ENCODE results near the gene INPPL1.

The INPPL1 gene

GRCh38 chr11:72280726-72281315 lies 56.3 kb downstream of the INPPL1 start:
- DNase-seq (ENCODE audit: low read depth): no peak

DNA sequence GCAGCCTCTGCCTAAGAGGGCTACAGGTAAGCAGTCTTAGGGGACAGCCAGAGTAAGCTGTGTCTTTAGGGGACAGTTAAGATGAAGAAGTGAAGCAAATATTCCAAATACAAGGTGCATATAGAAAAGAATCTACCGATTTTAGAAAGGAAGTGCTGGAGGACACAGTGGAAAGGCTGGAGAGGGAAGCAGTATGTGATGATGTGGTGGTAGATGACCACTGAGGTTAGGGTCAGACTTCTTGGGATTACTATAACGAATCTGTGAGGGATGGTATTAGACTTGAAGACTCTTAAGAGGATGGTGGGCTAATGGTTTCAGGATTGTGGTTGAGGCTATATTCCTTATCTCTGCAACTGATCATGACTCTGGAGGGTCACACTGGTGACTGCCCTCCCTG lies 59.4 kb downstream of the INPPL1 start:
- no peak for DNase-seq (ENCODE audit: low read depth)

DNA sequence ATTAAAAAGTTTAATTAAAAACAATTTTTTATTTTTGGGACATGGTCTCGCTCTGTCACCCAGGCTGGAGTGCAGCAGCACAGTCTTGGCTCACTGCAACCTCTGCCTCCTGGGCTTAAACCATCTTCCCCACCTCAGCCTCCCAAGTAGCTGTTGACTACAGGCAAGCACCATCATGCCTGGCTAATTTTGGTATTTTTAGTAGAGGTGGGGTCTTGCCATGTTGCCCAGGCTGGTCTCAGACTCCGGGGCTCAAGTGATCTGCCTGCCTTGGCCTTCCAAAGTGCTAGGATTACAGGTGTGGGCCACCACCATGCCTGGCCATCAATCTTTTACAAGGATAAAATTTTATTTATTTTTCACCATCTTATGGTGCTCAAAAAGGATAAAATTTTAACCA lies 62.7 kb downstream of the INPPL1 start:
- no peak for DNase-seq (ENCODE audit: low read depth)
